HEK293 (cell line): ENCODE data around the gene SIDT2.

Source experiments
- BCL6B ChIP-seq: fragments of 450-650 bp; formaldehyde crosslinking; IDR thresholded peaks from 2 replicates; pipeline ENCODE4 v1.5.1; 2017; ENCODE audit warnings: missing biosample characterization, missing genetic modification characterization
- CTCF ChIP-seq: fragments of 450-650 bp; formaldehyde crosslinking; IDR thresholded peaks from 2 replicates; pipeline ENCODE4 v1.5.1; 2016; ENCODE audit warnings: missing biosample characterization, missing genetic modification characterization
- ZNF140 ChIP-seq: fragments of 450-650 bp; formaldehyde crosslinking; IDR thresholded peaks from 2 replicates; pipeline ENCODE4 v1.5.1; 2016; ENCODE audit warnings: missing biosample characterization, missing genetic modification characterization
- ZNF302 ChIP-seq: fragments of 450-650 bp; formaldehyde crosslinking; IDR thresholded peaks from 2 replicates; pipeline ENCODE4 v1.5.1; 2016; ENCODE audit warnings: missing biosample characterization, missing genetic modification characterization, low read depth
- ZNF843 ChIP-seq: fragments of 450-650 bp; formaldehyde crosslinking; IDR thresholded peaks from 2 replicates; pipeline ENCODE4 v1.5.1; 2016; ENCODE audit warnings: missing biosample characterization, missing genetic modification characterization

- no peak for TF ChIP-seq ZNF302 (tag by site-specific recombination)
- TF ChIP-seq CTCF (tag by site-specific recombination) = no peak
- TF ChIP-seq ZNF140 (tag by site-specific recombination) = no peak
- no peak for TF ChIP-seq ZNF843 (tag by site-specific recombination)
- no peak for TF ChIP-seq BCL6B (tag by site-specific recombination)
Measured at GRCh38 chr11:117197006-117197405, 18.5 kb downstream of the SIDT2 start.
